NCI-H1694 (cell line): Measurements from ENCODE around the gene RPS8.
"Not testable (repeated sequence)": the region's sequence is repeated elsewhere in the genome, so short reads cannot be mapped to it uniquely, and the experiment has no call there.

ENCODE experiments used
- DNase-seq: peaks from one replicate; lab custom pipeline; 2025; lab: John Stamatoyannopoulos, UW

Gene RPS8

DNA sequence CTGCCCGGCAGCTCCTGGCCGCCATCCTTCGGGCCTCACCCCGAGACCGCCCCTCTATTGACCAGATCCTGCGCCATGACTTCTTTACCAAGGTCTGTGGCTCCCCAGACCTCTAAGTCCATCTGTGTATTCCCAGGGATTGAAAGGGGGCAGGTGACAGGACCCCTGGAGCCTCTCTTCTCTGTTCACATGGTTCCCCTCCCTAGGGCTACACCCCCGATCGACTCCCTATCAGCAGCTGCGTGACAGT lies 27.6 kb downstream of the RPS8 start:
- DNase-seq = no peak

DNA sequence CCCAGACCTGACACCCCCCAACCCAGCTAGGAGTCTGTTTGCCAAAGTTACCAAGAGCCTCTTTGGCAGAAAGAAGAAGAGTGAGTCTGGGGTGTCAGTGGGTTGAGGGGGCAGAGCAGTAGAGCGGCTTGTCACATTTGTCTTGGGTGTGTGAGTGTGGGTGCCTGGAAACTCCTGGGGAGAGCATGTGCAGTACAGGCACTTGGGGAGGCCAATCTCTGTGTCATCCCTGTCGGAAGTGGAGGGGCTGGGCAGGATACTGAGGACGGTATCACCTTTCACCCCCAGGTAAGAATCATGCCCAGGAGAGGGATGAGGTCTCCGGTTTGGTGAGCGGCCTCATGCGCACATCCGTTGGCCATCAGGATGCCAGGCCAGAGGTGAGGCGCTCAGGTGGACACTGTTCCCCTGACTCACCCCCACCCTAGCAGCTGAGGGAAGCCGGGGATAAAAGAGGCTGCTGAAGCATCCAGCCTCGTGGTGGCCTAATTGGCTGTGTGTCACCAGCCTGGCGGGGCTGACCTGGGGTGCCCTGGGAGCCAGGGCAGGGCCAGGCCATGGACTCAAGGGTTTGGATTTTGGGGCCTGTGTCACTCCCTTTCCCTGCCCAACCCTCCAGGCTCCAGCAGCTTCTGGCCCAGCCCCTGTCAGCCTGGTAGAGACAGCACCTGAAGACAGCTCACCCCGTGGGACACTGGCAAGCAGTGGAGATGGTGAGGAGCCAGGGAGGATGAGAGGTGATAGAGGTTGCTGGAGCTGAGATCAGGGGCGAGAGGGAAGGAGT lies 28.2 kb downstream of the RPS8 start:
- no peak for DNase-seq

DNA sequence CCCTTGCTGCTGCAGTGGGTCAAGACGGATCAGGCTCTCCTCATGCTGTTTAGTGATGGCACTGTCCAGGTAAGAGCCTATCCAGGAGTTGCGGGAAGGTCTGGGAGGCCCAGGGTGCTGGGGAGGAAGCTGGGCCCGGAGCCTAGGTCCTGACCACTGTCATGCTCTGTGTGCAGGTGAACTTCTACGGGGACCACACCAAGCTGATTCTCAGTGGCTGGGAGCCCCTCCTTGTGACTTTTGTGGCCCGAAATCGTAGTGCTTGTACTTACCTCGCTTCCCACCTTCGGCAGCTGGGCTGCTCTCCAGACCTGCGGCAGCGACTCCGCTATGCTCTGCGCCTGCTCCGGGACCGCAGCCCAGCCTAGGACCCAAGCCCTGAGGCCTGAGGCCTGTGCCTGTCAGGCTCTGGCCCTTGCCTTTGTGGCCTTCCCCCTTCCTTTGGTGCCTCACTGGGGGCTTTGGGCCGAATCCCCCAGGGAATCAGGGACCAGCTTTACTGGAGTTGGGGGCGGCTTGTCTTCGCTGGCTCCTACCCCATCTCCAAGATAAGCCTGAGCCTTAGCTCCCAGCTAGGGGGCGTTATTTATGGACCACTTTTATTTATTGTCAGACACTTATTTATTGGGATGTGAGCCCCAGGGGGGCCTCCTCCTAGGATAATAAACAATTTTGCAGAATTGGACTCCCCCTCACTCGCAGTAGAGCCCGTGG lies 30.1 kb downstream of the RPS8 start:
- DNase-seq = no peak

DNA sequence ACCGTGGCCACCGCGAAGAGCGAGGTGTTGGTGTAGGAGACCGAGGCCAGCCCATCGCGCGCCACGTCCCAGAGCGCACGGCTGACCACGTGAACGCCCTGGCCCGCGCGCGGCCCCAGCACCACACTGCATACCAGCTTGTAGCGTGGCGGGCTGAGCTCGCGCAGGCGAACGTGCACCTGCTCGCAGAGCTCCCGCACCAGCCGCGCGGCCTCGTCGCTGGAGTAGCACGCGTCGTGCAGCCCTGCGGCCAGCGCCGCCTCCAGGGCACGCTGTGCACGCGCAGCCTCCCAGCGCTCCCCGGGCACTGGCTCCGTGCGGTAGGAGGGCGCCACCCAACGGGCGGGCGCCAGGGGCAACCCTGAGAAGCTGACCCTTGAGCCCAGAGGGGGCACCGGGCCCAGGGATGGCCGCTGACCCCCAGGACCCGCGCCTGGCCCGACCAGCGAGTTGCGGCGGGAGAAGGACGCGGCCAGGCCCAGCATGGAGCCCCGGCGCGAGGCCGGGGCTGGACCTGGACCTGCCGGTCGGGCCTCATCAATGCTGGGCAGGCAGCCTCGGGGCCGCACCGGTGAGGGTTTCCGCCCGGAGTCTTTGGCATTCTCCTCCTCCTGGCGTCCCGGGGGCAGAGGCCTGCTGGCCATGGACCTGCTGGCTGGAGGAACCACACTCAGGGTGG lies 30.8 kb downstream of the RPS8 start:
- DNase-seq = no peak

DNA sequence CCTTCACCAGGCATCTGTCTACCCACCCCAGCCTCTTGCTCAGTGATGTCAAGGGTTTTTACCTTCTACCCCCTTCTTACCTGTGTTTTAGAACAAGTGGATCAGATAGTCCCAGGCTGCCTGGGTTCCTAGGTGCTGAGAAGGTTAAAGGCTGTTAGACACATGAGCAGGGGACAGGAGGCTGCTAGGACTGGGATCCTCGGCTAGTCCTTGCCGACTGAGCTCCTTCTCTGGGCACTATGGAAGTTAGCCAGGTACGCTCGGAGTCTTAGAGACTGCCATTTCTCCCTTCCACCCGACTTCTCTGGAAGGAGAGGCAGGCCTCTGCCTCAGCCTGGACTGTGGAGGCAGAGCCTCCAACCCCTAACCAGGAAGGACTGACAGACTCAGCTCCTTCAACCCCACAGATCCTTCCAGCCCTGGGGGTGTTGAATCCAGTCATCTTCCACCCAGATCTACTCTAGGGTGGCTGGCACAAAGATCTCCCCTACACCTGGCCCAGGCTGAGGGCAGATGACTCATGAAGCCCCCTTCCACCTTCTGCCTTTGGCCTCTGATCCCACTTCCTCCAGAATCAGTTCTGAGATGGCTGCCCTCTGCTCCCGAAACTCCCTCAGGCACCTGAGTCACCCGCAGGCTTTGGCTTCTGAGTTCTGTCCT lies 31.5 kb downstream of the RPS8 start, which contains the start of gene DYNLT4:
DYNLT4 (minus strand) TSS at position 648 of the 660 bp plus-strand sequence. CDS start 683 bp downstream, outside the sequence.
- DNase-seq = no peak

DNA sequence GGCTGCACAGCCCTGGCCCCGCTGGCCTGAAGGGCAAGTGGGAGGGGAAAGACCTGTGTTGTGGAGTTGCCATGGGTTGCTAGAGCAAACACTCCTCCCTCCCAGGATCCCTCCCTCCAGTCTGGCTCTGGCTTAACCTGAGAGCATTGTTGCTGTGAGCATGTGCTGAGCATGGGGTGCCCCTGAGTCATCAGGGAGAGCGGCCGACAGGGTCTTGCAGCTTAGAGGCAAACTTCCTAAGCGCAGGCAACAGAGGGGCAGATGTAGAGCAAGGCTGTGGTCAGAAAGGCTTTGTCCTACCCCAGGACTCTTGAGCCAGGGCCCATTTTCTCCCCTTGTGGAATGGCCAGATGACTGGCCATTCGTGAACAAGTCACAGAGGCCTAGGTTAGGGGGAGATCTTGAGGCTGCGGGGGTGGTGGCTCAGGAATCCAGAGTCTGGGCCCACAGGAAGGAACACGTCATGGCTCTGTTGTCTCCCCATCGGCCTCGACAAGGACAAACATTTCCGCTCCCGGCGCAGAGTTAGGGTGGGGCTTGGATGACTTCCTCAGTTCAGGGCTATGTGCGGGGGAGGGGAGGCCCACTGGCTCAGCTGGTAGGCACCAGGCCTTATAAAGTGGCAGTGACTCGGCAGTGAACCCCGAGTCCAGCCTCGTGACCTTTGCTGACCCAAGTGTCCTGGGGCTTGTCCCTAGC lies 32.2 kb downstream of the RPS8 start:
- DNase-seq = no peak

DNA sequence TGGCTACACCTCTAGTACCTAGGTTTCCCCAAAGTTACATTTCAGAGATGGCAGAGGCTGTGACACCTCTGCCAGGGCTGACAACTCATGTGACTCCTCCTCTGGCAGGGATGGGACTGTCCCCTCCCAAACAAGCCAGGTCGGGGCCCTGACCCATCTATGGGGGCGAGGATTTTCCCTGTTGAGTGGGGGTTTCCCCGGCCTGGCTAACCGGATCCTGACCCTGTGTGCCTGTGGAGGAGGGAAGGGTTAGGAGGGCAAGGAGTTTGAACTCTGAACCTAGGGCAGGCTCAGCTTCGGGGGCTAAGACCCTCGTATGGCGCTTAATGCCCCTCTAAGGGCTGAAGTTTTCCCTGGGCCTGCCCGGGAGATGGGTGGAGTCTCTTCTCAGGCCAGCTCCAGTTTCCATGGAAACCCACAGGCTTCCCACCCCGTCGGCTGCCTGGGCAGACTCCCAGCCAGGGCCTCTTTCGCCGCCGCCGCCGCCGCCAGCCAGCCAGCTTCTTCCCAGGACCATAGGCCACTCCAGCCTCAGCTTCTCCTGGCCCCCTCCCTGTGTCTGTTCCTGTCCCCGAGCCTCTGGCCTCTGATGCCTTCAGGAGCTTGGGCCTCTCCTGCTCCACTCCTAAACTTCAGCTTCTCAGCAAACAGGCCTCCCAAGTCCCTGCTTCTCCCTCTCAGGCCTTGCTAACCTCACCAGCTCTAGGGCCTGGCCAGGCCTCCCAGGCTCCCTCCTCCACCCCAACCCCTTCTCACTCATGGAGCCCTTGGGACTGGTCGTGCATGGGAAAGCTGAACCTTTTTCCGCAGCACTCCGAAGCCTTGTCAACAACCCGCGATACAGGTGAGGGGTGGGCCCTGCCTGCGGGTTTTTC lies 33.0 kb downstream of the RPS8 start, which contains the start of gene BTBD19:
BTBD19 (plus strand) TSS at position 461 of the 875 bp plus-strand sequence; CDS start at position 759, 298 bp downstream.
- no peak for DNase-seq

DNA sequence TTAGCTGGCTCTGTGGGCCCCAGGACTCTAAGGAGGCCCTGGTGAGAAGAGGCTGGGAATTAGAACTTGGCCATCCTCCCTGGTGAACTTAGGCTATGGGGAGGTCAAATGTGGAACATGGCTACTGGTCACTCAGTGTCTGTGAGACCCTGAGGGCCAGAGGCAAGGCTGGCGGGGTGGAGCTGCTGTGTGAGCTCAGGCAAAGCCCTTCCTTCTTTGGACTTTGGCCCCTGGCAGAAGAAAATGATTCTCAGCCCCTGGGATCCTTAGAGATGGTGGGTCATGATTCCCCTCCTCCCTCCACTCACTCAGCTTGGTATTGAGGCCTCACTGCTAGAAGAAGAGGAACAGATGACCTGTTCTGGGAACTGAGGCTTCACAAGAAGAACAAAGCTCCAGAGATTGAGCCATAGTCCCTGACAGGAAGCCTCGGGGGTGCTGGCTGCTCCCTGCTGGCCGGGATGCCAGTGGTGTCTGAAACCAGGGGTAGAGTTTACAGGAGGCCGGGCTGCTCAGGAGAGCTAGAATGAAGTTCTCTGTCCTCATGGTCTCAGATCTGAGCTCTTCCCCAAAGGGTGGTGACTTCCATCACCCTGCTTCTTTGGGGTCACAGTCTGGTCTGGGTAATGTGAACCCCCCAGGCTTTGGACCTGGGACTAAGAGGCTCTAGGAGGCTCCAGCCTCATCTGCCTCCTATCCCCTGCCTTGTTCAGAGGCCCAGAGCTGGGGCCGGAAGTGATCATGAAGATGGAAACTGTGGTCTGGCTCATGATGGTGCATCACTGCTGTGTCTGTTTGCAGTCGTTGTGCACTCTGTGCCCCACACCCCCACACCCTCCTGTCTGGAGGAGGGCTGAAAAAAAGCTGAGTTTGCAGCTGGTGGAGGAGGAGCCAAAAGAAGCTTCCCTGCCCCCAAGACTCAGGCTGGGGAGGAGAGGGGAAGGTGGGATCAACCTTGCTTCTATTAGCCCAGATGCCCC lies 33.9 kb downstream of the RPS8 start:
- DNase-seq = no peak

DNA sequence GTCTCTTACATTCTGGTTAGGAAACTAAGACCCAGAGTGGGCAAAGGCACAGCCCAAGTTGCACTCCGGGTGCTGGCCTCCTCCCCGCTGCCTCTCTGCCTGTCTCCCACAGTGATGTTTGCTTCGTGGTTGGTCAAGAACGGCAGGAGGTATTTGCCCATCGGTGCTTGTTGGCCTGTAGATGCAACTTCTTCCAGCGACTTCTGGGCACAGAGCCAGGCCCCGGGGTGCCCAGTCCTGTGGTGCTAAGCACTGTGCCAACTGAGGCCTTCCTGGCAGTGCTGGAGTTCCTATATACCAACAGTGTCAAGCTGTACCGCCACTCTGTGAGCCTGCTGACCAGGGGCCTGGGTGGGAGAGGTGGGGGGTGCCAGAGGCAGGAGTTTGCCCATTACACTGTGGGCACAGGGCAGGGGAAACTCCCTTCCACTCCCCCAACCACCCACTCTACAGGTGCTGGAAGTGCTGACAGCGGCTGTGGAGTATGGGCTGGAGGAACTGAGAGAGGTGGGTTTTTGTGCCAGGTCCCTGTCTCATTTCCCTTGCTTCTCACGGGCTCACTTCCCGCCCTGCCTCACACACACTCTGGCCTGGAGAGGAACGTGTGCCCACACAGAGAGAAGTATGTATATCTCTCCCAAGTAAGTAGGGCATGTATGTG lies 34.9 kb downstream of the RPS8 start:
- no peak for DNase-seq

DNA sequence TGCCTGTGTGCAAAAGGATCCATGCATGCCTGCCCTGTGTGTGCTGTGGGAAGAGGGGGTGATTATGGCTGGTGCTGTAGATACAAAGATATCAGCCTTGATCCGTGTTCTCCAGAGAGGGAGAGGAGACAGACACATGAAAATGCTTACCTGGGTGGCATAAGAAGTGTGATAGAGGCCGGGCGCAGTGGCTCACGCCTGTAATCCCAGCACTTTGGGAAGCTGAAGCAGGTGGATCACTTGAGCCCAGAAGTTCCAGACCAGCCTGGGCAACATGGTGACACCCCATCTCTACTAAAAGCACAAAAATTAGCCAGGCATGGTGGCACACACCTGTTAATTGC lies 35.4 kb downstream of the RPS8 start:
- DNase-seq = not testable (repeated sequence)

DNA sequence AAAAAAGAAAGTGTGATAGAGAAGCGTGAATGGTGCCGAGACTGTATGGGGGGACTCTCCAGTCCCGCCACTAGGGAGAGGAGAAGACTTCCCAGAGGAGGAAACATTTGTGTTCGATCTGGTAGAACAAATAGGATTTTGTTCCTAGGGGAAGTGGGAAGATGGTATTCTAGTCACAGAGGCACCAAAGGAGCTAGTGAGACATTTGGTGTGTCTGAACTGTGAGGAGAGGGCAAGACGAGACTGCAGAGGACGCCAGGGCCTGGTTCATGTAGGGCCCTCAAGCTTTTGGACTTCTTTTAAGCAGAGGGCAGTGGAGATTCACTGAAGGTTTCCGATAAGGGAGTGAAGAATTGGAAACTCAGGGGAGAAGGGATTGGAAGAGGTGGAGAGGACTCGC lies 35.9 kb downstream of the RPS8 start:
- DNase-seq = no peak

DNA sequence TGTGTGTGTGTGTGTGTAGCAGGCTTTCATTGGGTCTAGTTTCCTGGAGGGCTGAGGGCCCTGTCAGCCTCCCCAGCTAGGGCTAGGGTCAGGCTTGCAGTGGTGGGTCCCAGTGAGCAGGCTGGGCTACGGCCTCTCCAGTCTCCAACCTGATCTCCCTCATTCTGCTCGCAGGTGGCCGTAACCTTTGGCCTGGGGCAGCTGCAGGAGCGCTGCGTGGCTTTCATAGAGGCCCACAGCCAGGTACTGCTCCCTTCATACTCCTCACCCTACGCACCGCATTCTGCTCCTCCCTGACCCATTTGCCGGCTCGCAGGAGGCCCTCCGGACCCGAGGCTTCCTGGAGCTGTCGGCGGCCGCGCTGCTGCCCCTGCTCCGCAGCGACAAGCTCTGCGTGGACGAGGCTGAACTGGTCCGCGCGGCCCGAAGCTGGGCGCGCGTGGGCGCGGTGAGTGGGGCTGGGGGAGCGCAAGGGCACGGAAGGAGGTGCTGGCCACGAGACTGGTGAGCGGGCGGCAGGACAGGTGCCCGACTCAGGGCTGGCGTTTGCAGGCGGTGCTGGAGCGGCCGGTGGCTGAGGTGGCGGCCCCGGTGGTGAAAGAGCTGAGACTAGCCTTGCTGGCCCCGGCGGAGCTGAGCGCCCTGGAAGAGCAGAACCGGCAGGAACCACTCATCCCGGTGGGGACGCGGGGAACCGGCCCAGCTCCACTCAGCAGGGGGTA lies 37.6 kb downstream of the RPS8 start:
- no peak for DNase-seq

DNA sequence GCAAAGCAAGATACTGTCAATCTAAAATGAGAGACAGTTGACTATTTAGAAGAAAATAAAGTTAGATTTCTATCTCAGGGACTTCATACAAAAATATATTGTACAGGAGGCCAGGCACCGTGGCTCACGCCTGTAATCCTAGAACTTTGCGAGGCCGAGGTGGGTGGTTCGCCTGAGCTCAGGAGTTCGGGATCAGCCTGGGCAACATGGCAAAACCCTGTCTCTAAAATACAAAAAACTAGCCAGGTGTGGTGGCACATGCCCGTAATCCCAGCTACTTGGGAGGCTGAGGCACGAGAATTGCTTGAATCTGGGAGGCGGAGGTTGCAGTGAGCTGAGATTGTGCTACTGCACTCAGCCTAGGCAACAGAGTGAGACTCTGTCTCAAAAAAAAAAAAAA lies 40.6 kb downstream of the RPS8 start:
- not testable (repeated sequence) for DNase-seq

DNA sequence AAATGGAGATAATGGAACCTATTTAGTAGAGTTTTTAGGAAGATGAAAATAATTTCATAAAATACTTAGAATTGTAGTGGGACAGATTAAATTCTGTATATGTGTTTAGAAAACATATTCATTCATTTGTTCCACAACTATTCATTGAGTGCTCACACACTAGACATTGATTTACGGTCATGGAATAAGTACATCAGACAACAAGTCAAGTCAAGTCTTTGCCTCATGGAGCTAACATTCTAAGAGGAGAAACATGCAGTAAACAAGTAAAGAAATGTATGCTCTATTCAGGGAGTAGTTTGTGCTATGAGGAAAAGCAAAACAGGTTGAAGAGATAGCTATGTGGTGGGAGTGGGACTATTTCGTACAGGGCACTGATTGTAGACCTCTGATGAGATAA lies 42.0 kb downstream of the RPS8 start:
- no peak for DNase-seq

DNA sequence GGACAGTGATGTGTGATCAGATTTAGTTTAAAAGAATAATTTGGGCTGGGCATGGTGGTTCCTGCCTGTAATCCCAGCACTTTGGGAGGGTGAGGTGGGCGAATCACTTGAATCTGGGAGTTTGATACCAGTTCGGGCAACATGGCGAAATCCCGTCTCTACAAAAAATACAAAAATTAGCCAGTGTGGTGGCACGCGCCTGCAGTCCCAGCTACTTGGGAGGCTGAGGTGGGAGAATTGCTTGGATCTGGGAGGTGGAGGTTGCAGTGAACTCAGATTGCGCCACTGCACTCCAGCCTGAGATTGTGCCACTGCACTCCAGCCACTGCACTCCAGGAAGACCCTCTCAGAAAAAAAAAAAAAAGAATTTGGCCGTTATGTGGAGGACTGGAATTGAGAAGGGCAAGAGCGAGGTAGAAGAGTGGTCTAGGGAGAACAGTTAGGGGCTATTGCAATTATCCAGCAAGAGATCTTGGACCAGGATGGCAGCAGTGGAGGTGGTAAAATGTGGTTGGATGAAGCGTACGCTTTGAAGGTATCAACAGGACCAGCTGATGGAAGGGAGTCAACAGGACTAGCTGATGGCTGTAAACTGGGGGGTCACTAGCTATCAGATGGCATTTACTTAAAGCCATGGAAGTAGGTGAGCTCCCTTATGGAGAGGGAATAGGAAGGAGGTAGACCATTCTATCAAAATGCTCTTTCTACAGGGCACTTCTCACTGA lies 42.6 kb downstream of the RPS8 start:
- DNase-seq = no peak

DNA sequence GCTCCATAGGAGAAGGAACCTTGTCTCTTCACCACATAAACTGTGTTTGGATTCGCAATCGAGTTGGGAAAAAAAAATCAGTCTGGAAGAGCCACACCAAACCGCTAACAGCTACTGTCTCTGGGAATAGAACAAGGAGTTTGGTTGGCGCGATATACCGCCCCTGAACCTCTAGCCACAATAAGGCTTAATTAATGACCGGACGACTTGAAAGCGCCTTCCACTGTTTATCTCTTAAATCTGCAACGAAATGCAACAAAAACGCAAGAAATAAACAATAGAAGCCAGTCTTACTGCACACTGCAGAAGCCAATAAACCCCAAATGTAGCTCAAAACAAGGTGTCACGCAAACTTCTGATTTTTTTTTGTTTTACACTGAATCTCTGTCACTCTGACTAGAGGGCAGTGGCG lies 43.9 kb downstream of the RPS8 start:
- DNase-seq = no peak

DNA sequence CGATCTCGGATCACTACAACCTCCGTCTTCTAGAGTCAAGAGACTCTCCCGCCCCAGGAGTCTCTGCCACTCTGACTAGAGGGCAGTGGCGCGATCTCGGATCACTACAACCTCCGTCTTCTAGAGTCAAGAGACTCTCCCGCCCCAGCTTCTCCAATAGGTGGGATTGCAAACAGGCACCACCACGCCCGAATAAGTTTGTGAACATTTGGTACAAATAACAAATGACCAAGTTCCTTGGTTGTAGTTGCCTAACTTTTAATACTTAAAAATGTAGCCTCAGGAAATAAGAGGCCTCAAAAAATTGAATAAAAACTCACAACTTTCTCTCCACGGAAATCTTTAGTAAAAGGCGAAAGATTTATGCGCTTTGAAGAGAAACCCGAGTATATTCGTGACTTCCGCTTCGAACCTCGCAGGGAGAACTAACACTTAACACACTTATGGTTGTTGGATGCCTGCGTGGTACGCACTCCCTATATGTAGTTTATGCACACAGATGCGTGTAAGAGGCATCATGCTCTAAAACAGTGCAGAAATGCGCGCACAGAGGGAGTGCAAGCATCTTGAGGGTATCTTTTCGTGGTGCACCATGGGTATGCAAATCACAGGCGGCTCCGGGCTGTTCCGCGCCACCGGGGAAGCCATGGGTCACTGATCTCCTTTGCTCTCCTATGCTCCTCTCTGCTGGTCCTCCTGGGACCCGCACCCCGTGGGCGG lies 44.4 kb downstream of the RPS8 start:
- DNase-seq = no peak
